Nephron (organoid): Measurements from ENCODE around the gene ROBO4.

Experiments used
- H3K27ac Mint-ChIP-seq, 3 experiments: 2 replicates each; pipeline ENCODE4 v1.8.0; 2020; ENCODE audit warnings: mixed read lengths in 3 of 3, mild to moderate bottlenecking in 2 of 3, moderate library complexity in 1 of 3
- H3K27me3 Mint-ChIP-seq: 2 replicates; pipeline ENCODE4 v1.8.0; 2021; ENCODE audit warnings: low read depth, mild to moderate bottlenecking, moderate library complexity, mixed read lengths
- H3K36me3 Mint-ChIP-seq: 2 replicates; pipeline ENCODE4 v1.8.0; 2020; ENCODE audit warnings: low read depth, mixed read lengths
- H3K4me1 Mint-ChIP-seq: 2 replicates; pipeline ENCODE4 v1.8.0; 2020; ENCODE audit warnings: mixed read lengths
- H3K4me3 Mint-ChIP-seq, 3 experiments: 2 replicates each; pipeline ENCODE4 v1.8.0; 2020; ENCODE audit warnings: mild to moderate bottlenecking in 3 of 3, mixed read lengths in 3 of 3, moderate library complexity in 2 of 3
- H3K9me3 Mint-ChIP-seq: 2 replicates; pipeline ENCODE4 v1.8.0; 2020; ENCODE audit warnings: mixed read lengths
- TF ChIP-seq, protein P1 (sequence below), 3 experiments: fragments of 200-600 bp; sonication (generic); IDR thresholded peaks; one replicate each; pipeline ENCODE4 v1.5.0; 2021; ENCODE audit warnings: antibody characterized with exemption in 3 of 3; ENCODE audit not compliant: unreplicated experiment in 3 of 3

The ROBO4 gene

DNA sequence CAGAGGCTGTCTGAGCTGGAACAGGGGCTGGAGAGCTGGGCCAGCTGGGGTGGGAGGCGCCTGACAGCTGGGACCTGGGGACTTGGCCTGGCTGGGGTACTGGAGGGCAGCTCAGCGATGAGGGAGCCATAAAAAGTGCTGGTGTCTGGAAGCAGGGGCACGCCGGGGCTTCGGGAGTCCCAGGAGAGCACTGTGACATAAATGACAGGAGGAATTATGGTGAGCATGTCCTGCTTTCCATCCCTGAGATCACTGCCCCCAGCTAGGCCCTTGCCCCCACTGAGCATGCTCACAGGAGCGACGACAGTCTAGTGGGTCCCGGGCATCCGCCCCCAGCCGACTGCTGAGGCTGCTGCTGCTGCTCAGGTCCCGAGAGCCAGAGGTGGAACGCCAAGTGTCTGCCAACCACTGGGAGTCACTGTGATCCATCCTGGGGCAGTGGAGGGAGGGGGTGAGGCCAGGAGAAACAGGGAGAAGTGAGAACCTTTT lies 6.2 kb downstream of the ROBO4 start:
- Mint-ChIP-seq H3K27ac (peak overlapping the region in 2 of 3 experiments; percentile 22 to 66), H3K4me1 (peaks cover 65% of the 10 kb centered on the region), H3K27me3 (peaks cover 10% of the 10 kb centered on the region), H3K4me3 (no peak overlapping the region), H3K9me3 (no peaks in the 10 kb centered on the region), H3K36me3 (no peaks in the 10 kb centered on the region)
- TF ChIP-seq, protein P1, sequence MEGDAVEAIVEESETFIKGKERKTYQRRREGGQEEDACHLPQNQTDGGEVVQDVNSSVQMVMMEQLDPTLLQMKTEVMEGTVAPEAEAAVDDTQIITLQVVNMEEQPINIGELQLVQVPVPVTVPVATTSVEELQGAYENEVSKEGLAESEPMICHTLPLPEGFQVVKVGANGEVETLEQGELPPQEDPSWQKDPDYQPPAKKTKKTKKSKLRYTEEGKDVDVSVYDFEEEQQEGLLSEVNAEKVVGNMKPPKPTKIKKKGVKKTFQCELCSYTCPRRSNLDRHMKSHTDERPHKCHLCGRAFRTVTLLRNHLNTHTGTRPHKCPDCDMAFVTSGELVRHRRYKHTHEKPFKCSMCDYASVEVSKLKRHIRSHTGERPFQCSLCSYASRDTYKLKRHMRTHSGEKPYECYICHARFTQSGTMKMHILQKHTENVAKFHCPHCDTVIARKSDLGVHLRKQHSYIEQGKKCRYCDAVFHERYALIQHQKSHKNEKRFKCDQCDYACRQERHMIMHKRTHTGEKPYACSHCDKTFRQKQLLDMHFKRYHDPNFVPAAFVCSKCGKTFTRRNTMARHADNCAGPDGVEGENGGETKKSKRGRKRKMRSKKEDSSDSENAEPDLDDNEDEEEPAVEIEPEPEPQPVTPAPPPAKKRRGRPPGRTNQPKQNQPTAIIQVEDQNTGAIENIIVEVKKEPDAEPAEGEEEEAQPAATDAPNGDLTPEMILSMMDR (IDR thresholded peaks at IDR 0.05; ENCODE audit: unreplicated experiment in 3 of 3), result no peak

DNA sequence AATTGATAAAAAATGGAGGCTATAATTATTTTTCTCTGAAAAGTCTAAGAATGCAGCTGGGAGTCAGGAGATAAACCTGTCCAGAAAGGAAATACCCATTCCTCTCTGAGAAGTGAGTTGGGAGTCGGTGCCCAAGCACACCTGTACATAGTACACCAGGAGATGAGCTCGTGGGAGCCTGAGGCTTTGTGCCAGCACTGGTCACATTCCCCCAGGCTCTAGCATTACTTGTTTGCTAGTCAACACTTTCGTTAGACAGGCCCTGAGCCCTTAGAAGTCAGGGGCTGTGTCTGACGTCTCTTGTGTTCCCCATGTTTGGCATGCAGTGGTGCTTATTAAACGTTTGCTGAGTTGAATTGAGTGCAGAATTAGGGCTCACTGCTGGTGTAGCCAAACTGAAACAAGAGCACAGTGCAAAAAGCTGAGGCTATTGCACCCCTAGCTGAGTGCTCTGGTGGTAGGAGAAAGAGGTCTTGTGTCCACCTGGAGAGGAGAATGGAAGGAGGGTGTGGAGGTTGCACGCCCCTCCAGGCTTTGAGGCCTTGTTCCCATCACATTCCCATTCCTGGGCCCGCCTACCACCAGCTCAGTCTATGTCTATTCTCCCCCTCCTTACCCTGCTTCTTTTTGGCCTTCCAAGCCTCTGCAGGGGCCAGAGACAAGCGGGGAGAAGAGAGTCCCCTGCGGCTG lies 6.8 kb downstream of the ROBO4 start:
- Mint-ChIP-seq H3K27ac (peak overlapping the region in 2 of 3 experiments; percentile 19 to 68), H3K4me1 (peaks cover 65% of the 10 kb centered on the region), H3K36me3 (no peaks in the 10 kb centered on the region), H3K4me3 (peak overlapping the region in 1 of 3 experiments; percentile 23), H3K9me3 (no peaks in the 10 kb centered on the region), H3K27me3 (peaks cover 10% of the 10 kb centered on the region)
- TF ChIP-seq, protein P1 (IDR thresholded peaks at IDR 0.05; ENCODE audit: unreplicated experiment in 3 of 3), result no peak

DNA sequence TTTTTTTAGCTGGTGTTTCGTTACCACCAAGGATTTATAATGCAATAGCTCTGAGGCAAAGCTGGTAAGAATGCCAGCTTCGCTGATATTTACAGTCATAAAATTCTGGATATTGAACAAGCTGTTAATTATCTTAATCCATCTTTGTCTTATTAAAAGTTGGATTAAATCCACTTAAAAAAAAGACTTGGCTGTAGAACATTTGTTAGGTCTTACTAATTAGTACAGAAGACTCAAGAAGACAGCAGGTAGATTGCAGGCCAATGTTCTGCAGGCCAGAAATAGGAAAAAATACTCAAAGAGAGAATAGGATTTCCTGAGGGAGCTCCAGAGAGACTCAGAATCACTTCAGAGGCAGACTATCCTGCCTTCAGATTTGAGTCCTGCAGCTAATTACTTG lies 7.5 kb downstream of the ROBO4 start:
- H3K27ac Mint-ChIP-seq, result peak overlapping the region in 1 of 3 experiments; percentile 70
- peaks cover 10% of the 10 kb centered on the region for H3K27me3 Mint-ChIP-seq
- peaks cover 65% of the 10 kb centered on the region for H3K4me1 Mint-ChIP-seq
- H3K9me3 Mint-ChIP-seq, result no peaks in the 10 kb centered on the region
- TF ChIP-seq, protein P1 (IDR thresholded peaks at IDR 0.05; ENCODE audit: unreplicated experiment in 3 of 3), result no peak
- no peaks in the 10 kb centered on the region for H3K36me3 Mint-ChIP-seq
- no peak overlapping the region for H3K4me3 Mint-ChIP-seq

DNA sequence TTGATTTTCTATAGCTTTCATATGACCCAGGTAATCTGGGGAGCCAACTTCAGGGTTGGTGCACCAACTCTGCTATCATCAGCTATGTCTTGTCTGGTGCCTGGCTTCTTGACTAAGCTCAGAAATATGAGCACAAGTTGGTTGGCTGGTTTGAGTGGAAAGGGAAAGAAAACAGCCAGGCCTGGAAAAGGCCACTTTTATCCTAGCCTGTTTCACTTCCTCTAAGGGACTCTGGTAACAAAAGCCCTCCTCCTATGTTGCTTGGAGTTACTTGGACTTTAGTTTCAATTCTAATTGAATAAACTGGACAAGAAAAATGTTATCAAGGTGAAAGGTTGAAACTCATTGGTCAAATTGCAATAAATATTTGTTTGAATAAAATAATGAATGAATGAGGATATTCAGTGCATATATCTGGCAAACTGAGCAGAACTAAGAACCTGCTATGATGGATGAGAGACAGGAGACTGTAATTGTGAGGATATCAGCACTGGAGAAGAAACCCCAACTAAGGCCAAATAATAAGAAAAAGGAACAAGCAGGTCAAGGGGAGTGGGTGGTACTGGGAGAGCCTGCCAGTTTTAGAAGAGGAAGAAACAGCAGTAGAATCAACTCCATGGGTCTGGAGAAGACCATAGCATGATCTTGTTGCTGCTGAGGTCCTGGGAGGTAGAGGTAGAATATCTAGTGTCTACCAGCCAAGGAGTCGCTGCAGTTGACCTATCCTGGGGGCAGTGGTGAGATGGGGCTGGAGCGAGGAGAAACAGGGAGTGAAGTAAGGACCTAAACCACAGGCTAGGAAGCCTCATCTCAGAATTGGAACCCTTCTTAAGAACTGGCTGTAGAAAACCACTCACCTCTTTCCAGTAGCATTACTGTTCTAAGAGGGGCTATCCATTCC lies 8.2 kb downstream of the ROBO4 start:
- H3K27ac Mint-ChIP-seq, result peak overlapping the region in 2 of 3 experiments; percentile 29 to 70
- TF ChIP-seq, protein P1 (IDR thresholded peaks at IDR 0.05; ENCODE audit: unreplicated experiment in 3 of 3), result no peak
- H3K4me1 Mint-ChIP-seq, result peaks cover 59% of the 10 kb centered on the region
- H3K9me3 Mint-ChIP-seq, result no peaks in the 10 kb centered on the region
- H3K27me3 Mint-ChIP-seq, result peaks cover 10% of the 10 kb centered on the region
- H3K36me3 Mint-ChIP-seq, result no peaks in the 10 kb centered on the region
- peak overlapping the region in 1 of 3 experiments; percentile 11 for H3K4me3 Mint-ChIP-seq

DNA sequence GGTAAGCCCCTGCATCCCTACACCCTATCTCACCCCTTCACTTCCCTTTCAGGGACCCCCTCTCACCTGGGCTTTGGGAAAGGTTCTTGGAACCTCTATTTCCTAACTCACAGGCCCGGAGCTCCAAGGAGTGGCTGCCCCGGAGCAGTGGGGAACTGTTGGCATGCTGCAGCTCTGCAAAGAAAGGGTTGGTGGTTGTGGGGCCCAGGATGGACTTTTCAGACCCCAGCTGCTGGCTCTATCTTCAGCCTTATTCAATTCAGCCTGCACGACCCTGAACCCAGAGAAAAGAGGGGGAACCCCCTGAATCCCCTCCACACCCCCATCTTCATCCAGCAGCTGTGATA lies 10.0 kb downstream of the ROBO4 start:
- H3K4me3 Mint-ChIP-seq, result no peak overlapping the region

More for the DNA sequence above, 10.0 kb downstream of the ROBO4 start:
- Mint-ChIP-seq H3K27me3 (peaks cover 7% of the 10 kb centered on the region), H3K27ac (peak overlapping the region in 2 of 3 experiments; percentile 71 to 75), H3K4me1 (peaks cover 61% of the 10 kb centered on the region), H3K9me3 (no peaks in the 10 kb centered on the region), H3K36me3 (no peaks in the 10 kb centered on the region)
- TF ChIP-seq, protein P1 (IDR thresholded peaks at IDR 0.05; ENCODE audit: unreplicated experiment in 3 of 3), result no peak
